SJSA1 (cell line): ENCODE data around the gene ZKSCAN5. TPM values are rescaled to one million over a fixed set of nuclear protein-coding genes. Genes with fewer than 3 reads are reported as not detected.
A peak's percentile ranks its signal among the peaks of the same experiment; 100 is the strongest.

ENCODE experiments used
- DNase-seq, 2 experiments: peaks; one replicate each; pipeline ENCODE4 v3.0.0-alpha.2; 2015 to 2020; ENCODE audit warnings: low spot score in 2 of 2, low read depth in 1 of 2
- H3K27ac ChIP-seq: fragments of 250-450 bp; sonication (Bioruptor Pico); 2 replicates; pipeline ENCODE4 v1.5.1; 2020; ENCODE audit warnings: mild to moderate bottlenecking, moderate library complexity
- H3K27me3 ChIP-seq: fragments of 250-450 bp; sonication (Bioruptor Pico); replicated peaks from 2 replicates; pipeline ENCODE4 v1.5.1; 2020; ENCODE audit warnings: mild to moderate bottlenecking, moderate library complexity
- H3K36me3 ChIP-seq: fragments of 250-450 bp; sonication (Bioruptor Pico); 2 replicates; pipeline ENCODE4 v1.5.1; 2020; ENCODE audit warnings: mild to moderate bottlenecking
- H3K4me1 ChIP-seq: fragments of 250-450 bp; sonication (Bioruptor Pico); replicated peaks from 2 replicates; pipeline ENCODE4 v1.6.1; 2021; ENCODE audit warnings: mild to moderate bottlenecking
- H3K4me3 ChIP-seq: fragments of 250-450 bp; sonication (Bioruptor Pico); 2 replicates; pipeline ENCODE4 v1.5.1; 2020; ENCODE audit warnings: mild to moderate bottlenecking
- H3K9me3 ChIP-seq: fragments of 250-450 bp; sonication (Bioruptor Pico); replicated peaks from 2 replicates; pipeline ENCODE4 v1.5.1; 2020; ENCODE audit warnings: mild to moderate bottlenecking
- total RNA-seq: library from RNA; depleted of rRNA; stranded (reverse); fragments of >200 nt; shearing (Covaris generic); gene quantifications from 2 replicates; pipeline ENCODE4 v1.2.3, GENCODE V29; 2014

The ZKSCAN5 gene
- total RNA-seq, 1 experiment from 2014 or later, result 16.1 TPM

DNA sequence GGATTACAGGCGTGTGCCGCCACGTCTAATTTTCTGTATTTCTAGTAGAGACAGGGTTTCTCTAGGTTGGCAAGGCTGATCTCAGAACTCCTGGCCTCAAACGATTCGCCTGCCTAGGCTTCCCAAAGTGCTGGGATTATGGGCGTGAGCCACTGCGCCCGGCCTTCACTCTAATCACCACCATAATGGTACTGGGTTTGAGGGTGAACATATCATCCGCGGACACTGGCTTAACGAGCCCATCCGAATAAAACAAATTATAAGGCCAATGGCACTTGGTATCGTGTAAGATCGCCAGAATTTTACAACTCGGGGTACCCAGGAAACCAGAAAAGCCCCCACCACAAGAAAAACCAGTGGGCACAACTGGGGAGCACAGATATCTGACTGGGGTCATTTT, 46.9 kb downstream of the ZKSCAN5 start:
- Histone ChIP-seq H3K4me1 (peaks cover 12% of the 10 kb centered on the region), H3K4me3 (peak overlapping the region; percentile 77), H3K36me3 (peaks cover 49% of the 10 kb centered on the region), H3K9me3 (no peaks in the 10 kb centered on the region), H3K27me3 (no peaks in the 10 kb centered on the region), H3K27ac (peak overlapping the region; percentile 61)
- no peak for DNase-seq

DNA sequence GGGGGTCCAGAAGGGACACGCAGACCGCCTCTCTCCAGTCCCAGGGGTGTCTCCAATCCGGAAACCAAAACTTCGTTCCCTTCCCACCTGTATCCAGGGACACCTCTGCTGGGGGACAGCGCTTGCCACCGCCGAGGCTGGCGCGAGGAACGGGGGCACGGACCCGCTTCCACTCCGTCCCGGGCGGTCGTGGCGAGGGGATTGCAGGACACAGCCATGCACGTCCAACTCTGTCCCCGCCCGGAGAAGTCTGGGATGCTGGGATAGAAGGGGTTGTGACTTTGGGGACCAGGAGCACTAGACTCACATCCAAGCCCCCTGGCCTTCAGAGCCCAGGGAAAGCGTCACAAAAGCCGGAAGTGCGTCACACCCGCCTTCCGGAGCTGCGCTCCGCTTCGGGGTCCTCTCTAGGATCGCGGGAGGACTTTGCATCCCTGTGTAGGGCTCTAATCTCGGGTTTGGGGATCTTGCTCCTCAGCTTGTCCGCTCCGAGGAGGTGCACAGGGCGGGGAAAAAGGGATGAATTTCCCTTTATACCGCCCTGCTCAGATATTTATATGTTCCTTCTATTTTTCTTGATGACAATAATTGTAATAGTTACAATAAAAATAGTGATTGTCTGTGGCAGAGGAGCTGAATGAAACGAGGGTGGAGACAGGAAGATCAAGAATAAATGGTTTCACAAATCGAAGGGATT, 47.5 kb downstream of the ZKSCAN5 start, which contains the start of gene FAM200A:
FAM200A (minus strand) TSS at position 348 of the 697 bp plus-strand sequence. CDS start 3,707 bp downstream, outside the sequence.
- peak; percentile 83 to 87 for DNase-seq
- Histone ChIP-seq H3K4me3 (peak within 1 kb of the TSS; percentile 77), H3K36me3 (peaks cover 50% of the 10 kb centered on the region), H3K27ac (peak within 1 kb of the TSS; percentile 61), H3K4me1 (peaks cover 12% of the 10 kb centered on the region), H3K9me3 (no peaks in the 10 kb centered on the region), H3K27me3 (no peaks in the 10 kb centered on the region)

DNA sequence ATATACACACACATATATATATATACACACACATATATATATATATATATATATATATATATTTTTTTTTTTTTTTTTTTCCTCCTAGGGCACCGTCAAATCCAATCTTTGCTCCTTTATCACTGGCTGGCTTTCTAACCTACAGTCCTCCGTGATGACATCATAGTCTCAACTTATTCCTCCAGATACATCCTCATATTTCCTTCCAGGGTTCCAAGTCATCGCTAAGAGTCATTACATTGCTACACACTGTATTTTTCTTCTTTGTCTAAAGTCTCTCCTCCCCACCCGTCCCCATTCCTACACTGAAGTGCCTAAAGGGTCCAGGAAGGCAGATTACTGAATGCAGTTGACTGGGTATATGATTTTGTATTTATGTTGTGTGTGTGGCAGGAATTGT, 48.6 kb downstream of the ZKSCAN5 start:
- Histone ChIP-seq H3K27me3 (no peaks in the 10 kb centered on the region), H3K4me3 (no peak overlapping the region), H3K4me1 (peaks cover 18% of the 10 kb centered on the region), H3K36me3 (peaks cover 50% of the 10 kb centered on the region), H3K27ac (no peak overlapping the region), H3K9me3 (no peaks in the 10 kb centered on the region)
- no peak for DNase-seq

DNA sequence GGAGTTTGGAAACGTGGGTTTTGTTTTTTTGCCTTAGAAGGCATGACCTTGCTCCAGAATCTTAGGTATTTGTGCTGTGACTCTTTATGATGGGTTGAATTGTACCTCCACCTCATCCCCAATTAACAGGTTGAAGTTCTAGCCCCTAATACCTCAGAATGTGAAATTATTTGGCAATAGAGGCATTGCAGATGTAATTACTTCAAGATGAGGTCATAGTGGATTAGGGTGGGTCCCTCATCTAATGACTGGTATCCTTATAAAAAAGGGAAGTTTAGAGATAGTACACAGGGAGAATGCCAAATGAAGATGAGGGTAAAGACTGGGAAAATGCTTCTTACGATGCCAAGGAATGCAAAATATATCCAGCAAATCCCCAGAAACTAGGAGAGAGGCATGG, 50.5 kb downstream of the ZKSCAN5 start:
- no peak for DNase-seq
- Histone ChIP-seq H3K27ac (no peak overlapping the region), H3K36me3 (peaks cover 57% of the 10 kb centered on the region), H3K27me3 (no peaks in the 10 kb centered on the region), H3K4me3 (no peak overlapping the region), H3K4me1 (peaks cover 18% of the 10 kb centered on the region), H3K9me3 (no peaks in the 10 kb centered on the region)

DNA sequence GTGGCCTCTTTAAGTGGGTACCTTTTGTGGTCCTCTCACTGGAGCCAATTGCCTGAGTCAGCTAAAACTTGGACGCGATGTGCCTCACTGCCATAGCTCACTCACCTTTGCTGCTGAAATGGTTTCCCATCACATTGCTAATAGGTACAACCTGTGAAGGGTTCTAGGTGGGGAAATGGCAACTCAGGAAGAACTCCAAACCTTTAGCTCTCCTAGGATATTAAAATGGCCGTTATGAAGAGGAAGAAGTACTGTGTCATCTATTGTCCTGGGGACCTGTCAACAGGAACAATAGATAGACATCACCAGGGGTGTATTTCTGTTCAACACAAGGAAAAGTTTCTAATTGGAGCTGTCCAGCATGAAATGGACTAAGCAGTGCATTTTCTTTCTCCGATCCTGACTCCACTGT, 52.7 kb downstream of the ZKSCAN5 start:
- Histone ChIP-seq H3K9me3 (no peaks in the 10 kb centered on the region), H3K36me3 (peaks cover 67% of the 10 kb centered on the region), H3K27me3 (no peaks in the 10 kb centered on the region), H3K4me3 (peak overlapping the region; percentile 64), H3K27ac (peak overlapping the region; percentile 98; the same call in 1 of the 2 replicates), H3K4me1 (peaks cover 33% of the 10 kb centered on the region)
- DNase-seq, result no peak

DNA sequence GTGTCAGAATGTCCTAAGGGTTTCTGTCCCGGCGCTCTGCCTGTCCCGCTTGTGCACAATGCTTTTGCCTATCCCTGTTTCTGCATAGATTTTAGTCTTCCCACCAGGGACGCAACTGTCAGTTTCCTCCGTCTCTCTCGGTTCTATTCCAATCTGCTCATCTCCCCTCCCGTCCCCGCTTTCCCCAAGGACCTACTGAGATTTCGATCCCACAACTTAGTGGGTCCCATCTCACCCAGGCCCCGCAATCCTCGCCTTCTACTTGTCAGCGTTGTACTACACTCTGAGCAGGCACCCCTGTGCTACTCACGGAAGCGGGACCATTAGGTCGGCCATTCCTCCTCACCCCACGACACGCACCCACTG, 53.5 kb downstream of the ZKSCAN5 start:
- H3K36me3 ChIP-seq, result peaks cover 70% of the 10 kb centered on the region
- no peaks in the 10 kb centered on the region for H3K9me3 ChIP-seq
- peak overlapping the region; percentile 98 for H3K27ac ChIP-seq
- DNase-seq, result no peak
- no peaks in the 10 kb centered on the region for H3K27me3 ChIP-seq
- peak overlapping the region; percentile 64 for H3K4me3 ChIP-seq
- peaks cover 34% of the 10 kb centered on the region for H3K4me1 ChIP-seq

DNA sequence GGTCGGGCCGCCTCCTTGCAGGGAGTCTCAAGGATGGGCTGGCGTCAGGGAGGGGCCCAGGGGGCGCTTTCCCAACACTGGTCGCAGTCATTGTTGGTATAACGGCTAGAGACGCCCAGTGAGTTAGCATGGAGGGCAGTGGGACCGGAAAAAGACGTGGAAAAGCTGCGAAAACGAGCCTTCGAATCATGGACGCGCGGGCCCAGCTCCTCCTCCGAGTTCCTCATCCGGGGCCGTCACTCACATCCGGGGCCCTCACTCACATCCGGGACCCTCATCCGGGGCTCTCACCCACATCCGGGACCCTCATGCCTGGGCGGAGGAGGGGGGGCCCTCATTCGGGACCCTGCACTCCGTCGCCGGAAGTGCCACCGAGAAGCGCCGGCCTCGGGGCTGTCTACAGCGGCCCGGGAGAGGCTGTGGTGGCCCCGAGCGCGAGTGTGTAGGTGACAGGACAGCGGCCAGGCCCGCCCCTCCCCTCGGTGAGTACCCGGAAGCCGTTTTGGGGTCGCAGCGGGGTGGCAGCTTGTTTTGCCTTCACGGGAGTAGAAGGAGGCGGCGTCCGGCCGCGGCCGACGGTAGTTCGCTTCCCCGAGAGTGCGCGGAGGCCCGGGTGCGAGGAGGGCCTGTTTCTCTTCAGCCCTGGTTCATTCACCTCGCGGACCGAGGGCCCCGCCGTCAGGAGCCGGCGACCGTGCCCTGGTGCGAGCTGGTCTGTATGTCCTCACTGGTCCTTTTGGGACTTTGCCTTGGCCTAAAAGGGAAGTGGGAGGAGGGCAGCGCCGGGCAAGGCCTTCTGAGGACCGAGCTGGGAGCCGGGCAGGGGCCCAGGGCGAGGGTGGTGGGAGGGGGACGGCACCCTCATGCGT, 54.1 kb downstream of the ZKSCAN5 start, which contains the start of gene ZNF655:
ZNF655 (plus strand) TSS at position 337 of the 869 bp plus-strand sequence. CDS start 1,918 bp downstream, outside the sequence.
- peak within 1 kb of the TSS; percentile 64 for H3K4me3 ChIP-seq
- DNase-seq, result peak; percentile 95 to 97
- peaks cover 40% of the 10 kb centered on the region for H3K4me1 ChIP-seq

DNA sequence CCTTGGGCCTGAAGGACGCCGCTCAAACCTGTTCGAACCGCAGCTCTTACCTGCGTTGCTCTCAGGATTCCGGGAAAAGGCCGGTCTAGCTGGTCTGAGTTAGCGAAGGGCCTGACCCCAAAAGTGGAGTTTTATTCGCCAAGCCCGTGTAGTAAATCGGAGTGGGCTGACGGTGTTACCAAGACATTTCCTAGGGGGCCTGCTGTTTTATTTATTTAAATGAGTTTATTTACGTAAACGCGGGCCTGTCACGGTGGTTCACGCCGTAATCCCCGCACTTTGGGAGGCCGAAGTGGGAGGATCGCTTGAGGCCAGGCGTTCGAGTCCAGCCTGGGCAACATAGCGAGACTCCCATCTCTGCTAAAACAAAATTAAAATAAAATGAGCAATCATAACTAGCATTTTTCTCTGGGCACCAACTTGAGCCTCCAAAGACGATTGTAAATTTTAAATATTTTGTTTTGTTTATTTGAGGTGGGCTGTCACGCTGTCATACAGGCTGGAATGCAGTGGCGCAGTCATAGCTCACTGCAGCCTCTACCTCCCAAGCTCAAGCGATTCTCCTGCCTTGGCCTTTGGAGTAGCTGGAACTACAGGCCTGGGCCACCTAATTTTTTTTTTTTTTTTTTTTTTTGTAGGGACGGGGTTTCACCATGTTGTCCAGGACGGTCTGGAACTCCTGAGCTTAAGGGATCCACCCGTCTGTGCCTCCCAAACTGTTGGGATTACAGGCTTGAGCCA, 54.9 kb downstream of the ZKSCAN5 start:
- H3K4me3 ChIP-seq, result peak overlapping the region; percentile 64
- peak overlapping the region; percentile 98 for H3K27ac ChIP-seq
- peaks cover 76% of the 10 kb centered on the region for H3K36me3 ChIP-seq
- H3K4me1 ChIP-seq, result peaks cover 46% of the 10 kb centered on the region
- DNase-seq, result peak; percentile 69 to 72
- no peaks in the 10 kb centered on the region for H3K27me3 ChIP-seq
- H3K9me3 ChIP-seq, result no peaks in the 10 kb centered on the region

More for the DNA sequence above, 54.1 kb downstream of the ZKSCAN5 start, which contains the start of gene ZNF655:
- Histone ChIP-seq H3K36me3 (peaks cover 70% of the 10 kb centered on the region), H3K27me3 (no peaks in the 10 kb centered on the region), H3K9me3 (no peaks in the 10 kb centered on the region), H3K27ac (peak within 1 kb of the TSS; percentile 98)

DNA sequence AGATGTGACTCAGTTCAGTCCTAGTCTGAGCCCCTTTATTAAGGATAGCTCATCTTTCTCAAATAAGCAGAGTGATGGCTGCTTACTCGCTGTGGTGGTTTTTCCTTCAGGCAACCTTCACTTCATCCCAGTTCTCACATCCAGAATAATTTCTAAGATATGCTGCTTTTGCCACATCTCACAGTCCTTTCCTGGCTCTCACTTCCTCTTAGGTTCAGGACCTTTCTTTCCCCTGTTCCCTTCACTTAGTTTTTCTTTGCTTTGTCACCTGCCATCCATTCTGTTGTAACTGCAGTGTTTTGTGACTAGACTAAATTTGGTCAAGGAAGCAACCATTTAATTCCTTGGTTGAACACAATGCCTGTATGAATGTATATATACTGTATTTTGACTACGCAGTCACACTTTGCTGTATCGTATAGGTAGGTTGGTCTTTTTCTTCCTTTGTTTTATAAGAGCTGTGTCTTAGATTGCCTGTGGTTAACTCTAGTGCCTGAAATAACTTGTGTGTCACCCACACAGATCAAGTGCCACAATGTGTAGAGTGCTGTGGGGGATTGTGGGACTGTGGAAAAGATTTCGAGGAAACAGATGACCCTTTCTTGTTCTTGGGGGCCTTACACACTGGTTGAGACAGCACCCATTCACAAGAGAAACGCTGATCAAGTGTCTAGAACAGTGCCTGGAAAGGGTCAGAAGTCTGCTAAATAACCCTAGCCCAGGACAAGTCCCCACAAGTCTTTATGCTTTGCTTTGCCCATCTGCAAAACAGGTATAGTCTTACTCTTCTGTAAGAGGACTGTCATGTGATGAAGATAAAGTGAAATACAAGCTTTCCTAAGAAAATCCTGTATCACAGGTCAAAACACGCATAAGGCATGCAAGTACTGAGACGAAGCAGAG, 56.6 kb downstream of the ZKSCAN5 start:
- no peak for DNase-seq
- Histone ChIP-seq H3K9me3 (no peaks in the 10 kb centered on the region), H3K27ac (peak overlapping the region; percentile 98), H3K27me3 (no peaks in the 10 kb centered on the region), H3K36me3 (peaks cover 79% of the 10 kb centered on the region), H3K4me1 (peaks cover 60% of the 10 kb centered on the region), H3K4me3 (no peak overlapping the region)

DNA sequence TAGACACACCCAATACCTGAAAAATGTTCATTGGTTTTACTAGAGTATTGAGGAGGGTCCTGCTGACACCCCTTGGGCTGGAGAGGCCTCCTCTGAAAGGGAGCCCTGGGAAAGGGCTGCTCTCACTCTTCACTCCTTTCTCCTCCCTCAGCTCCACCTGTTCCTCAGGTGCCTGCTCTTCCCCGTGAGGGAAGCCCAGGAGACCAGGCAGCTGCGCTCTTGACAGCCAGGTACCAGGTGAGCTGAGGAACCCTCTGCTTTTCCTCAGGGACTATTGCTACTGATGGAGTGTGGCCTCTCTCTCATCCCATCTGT, 57.2 kb downstream of the ZKSCAN5 start:
- no peak for DNase-seq
- Histone ChIP-seq H3K4me3 (no peak overlapping the region), H3K27me3 (no peaks in the 10 kb centered on the region), H3K4me1 (peaks cover 60% of the 10 kb centered on the region), H3K36me3 (peaks cover 79% of the 10 kb centered on the region), H3K9me3 (no peaks in the 10 kb centered on the region), H3K27ac (peak overlapping the region; percentile 98)

DNA sequence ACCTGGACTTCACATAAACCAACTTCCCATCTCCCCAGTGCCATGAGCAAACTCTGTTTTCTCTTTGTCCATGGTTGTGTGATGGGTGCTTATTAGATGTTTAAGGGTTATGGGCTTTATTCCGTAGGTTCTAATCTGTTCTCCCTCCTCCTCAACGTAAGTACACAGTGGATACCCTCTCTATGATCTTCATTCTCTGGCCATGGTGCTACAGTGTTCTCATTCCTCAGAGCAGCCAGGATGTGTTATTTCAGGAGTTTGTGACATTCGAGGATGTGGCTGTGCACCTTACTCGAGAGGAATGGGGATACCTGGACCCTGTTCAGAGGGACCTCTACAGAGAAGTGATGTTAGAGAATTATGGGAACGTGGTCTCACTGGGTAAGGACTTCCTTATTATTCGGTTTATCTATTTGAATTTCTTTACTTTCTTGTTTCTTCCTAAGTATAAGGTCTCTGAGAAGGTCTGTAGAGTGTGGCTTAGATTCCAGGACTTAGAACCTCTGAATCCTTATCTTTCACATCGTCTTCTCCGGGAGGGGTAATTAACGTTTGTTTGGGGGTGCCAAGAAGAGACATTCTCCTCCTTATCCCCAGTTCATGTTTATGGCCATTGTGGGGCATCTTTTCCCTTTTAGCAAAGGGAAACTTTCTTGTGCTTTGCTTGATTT, 57.8 kb downstream of the ZKSCAN5 start:
- H3K4me3 ChIP-seq, result no peak overlapping the region
- peak overlapping the region; percentile 98 for H3K27ac ChIP-seq
- H3K4me1 ChIP-seq, result peaks cover 57% of the 10 kb centered on the region
- no peaks in the 10 kb centered on the region for H3K27me3 ChIP-seq
- no peak for DNase-seq
- H3K9me3 ChIP-seq, result no peaks in the 10 kb centered on the region
- peaks cover 79% of the 10 kb centered on the region for H3K36me3 ChIP-seq

DNA sequence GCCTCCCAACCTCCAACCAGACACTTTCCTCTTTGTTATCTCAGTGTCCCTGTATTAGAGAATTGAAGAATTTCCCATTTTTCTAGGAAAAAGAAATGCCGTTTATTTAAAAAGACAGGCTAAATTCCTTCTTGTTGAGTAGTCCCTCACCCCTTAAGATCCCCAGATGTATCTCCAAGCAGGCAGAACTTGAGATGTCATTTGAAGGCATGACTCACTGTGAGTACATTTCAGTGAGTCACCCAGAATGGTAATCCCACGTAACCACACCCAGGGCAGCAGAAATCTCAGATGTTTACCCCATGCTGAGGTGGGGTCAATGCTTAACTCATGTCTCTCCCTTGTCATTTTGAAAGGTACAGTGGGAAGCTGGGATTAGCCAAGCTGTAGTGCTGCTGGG, 58.4 kb downstream of the ZKSCAN5 start:
- Histone ChIP-seq H3K4me1 (peaks cover 54% of the 10 kb centered on the region), H3K4me3 (no peak overlapping the region), H3K27me3 (no peaks in the 10 kb centered on the region), H3K36me3 (peaks cover 82% of the 10 kb centered on the region), H3K9me3 (no peaks in the 10 kb centered on the region), H3K27ac (peak overlapping the region; percentile 98)
- DNase-seq, result peak; percentile 93 to 96
